ENCODE results near the gene CLECL1.
"Not testable (repeated sequence)": the region's sequence is repeated elsewhere in the genome, so short reads cannot be mapped to it uniquely, and the experiment has no call there.

CLECL1 gene

DNA sequence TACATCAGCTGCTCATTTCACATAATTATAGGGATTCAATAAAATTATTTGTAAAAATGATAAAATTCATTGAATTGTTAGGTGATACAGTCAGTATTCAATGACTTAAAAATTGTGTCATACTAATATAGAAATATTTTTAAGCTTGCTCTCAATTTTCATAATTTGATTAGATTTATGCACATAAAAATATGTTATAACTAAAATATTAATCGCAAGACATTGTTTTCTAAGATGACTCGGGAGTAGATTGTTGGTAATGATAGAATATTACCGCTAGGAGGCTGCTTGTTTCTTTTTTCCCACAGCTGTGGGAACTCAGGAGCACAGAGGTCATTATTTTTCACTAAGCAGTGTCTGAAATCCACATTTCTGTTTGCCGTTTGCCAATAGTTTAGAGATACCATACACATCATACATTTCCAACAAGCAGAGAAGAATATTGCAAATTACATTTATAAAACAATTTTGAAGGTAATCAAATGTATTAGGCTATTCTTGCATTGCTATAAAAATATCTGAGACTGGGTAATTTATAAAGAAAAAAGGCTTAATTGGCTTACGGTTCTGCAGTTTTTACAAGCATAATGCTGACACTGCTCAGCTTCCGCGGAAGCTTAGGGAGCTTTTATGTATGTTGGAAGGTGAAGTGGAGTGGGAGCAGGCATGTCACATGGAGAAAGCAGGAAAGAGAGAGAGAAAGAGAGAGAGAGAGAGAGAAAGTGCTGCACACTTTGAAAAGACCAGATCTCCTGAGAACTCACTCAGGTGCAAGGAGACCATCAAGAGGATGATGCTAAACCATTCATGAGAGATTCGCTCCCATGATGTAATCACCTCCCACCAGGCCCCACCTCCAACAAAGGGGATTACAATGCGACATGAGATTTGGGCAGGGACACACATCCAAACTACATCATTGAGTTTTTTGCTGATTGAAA, 18.6 kb upstream of the CLECL1 start:
- DNase-seq, result peak; percentile 38

DNA sequence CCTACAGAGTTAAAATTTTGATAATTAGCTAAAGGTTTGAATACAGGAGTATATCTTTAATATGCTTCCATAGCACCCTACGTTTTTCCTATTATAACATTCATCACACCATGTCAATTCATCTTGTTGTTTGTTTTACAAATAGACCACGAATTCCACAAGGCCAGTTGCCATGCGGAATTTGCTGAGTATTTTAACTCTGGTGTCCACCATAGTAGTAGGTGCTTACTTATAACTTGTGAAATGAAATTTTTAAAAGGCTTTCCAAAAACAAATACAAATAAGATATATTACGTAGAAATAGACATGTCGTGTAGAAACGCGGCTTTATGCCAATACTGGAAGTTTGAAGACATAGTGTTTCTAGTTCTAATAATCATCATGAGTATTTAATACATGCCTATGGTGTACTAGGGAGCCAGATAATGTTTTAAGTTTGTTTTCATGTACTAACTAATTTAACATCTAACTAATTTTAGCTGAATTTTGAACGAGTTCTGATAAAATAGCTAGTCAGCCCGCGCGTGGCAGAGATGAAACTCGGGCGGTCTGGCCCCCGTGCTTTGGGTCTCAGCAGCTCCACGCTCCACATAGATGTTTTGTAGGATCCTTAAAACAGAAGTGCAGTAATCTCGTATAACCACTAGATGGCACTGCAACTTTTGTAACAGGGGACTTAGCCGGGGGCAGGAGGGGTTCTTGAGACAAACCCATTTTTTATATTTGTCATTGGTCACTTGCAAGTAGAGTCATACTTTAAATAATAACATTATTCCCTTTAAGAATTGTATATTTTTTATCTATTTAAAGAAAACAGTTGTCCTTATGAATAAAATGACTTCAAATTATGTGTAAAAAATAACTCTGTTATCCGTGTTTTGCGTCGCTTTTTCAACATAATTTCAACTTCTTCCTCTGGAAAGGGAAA, 17.6 kb upstream of the CLECL1 start:
- peak; percentile 64 for DNase-seq

DNA sequence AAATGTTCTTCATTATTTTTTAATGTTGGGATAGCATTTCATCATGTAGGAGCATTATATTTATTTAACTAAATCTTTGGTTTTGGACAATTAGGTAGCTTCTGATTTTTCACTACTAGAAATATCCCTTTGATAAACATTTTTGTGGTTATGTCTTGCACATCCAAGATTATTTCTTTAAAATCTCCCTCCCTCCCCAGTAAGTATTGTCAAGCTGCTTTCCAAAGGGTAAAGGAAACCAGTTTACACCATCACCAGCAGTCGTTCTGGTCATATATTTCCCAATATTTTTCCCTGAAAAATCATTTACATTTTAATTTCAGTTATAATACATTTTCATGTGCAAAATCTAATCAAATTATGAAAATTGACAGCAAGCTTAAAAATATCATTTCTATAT, 16.7 kb upstream of the CLECL1 start:
- DNase-seq, result no peak

DNA sequence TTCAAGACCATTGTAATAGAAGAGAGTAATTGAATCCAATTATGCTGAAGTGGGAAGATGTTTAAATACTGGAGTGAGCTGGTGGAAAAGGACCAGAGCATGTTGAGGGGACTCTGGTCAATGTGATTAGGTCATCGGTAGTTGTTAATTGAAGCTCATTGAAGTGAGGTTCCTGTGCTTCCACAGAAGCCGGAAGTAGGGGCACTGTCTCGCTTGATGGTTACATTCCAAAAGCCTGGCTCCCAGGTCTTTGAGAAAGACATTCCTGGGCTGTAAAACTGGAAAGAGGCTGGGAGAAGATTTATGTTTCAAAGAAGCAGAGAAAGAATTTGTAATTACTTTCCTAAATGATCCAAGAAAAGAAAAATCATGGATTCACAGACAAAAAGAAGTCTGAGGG, 12.3 kb upstream of the CLECL1 start:
- no peak for DNase-seq

DNA sequence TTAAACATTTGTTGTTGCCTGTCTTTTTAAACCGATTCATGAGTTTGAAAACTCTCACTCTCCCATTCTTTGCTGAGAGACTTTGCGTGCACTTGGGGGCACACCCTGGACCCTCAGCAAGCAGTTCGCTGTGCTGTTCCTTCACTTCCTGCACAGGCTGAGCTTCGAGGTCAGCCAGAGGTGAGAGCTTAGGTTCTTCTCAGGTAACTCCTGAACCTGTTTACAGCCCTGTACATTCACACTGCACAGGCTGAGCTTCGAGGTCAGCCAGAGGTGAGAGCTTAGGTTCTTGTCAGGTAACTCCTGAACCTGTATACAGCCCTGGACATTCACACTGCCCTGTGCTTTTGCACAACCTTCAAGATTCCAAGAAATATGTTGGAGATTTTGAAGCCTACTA, 9.8 kb upstream of the CLECL1 start:
- DNase-seq, result no peak

- no peak for DNase-seq
Measured at GRCh38 chr12:9741726-9742125, 8.8 kb upstream of the CLECL1 start.

DNA sequence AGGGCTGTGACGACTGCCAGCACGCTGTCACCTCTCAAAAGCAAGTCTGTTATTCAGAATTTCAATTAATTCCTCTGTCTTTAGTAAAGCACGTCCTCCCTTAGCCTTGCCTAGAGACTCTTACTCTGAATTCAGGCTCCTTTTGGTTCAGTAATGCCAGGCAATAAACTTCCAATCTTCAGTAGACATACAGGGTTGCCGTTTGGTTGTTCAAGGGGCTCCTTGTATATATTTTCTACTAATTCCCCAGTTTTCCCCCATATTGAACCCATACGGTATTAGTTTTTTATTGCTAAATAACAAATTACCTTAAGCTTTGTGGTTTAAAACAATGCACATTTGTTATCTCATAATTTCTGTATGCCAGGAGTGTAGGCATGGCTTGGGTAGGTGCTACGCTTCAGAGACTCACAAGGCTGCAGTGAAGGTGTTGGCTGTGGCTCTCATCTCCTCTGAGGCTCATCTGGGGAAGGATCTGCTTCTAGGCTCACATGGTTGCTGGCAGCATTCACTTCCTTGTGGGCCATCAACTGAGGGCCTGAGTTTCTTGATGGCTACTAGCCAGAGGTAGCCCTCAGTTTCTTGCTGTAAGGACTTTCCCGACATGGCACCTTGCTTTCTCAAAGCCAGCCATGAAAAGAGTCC, 7.3 kb upstream of the CLECL1 start:
- no peak for DNase-seq

DNA sequence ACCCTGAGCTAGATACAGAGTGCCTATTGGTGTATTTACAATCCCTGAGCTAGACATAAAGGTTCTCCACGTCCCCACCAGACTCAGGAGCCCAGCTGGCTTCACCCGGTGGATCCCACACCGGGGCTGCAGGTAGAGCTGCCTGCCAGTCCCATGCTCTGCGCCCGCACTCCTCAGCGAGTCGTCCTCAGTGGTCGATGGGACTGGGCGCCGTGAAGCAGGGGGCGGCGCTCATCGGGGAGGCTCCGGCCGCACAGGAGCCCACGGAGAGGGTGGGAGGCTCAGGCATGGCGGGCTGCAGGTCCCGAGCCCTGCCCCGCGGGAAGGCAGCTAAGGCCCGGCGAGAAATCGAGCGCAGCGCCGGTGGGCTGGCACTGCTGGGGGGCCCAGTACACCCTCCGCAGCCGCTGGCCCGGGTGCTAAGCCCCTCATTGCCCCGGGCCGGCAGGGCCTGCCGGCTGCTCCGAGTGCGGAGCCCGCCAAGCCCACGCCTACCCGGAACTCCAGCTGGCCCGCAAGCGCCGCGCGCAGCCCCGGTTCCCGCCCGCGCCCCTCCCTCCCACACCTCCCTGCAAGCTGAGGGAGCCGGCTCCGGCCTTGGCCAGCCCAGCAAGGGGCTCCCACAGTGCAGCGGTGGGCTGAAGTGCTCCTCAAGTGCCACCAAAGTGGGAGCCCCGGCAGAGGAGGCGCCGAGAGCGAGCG, 6.7 kb upstream of the CLECL1 start:
- not testable (repeated sequence) for DNase-seq

DNA sequence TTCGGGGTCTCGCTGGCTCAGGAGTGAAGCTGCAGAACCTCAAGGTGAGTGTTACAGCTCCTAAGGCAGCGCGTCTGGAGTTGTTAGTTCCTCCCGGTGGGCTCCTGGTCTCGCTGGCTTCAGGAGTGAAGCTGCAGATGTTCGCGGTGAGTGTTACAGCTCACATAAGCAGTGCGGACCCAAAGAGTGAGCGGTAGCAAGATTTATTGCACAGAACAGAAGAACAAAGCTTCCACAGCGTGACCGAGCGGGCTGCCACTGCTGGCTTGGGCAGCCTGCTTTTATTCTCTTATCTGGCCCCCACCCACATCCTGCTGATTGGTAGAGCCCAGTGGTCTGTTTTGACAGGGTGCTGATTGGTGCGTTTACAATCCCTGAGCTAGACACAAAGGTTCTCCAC, 6.0 kb upstream of the CLECL1 start:
- not testable (repeated sequence) for DNase-seq

DNA sequence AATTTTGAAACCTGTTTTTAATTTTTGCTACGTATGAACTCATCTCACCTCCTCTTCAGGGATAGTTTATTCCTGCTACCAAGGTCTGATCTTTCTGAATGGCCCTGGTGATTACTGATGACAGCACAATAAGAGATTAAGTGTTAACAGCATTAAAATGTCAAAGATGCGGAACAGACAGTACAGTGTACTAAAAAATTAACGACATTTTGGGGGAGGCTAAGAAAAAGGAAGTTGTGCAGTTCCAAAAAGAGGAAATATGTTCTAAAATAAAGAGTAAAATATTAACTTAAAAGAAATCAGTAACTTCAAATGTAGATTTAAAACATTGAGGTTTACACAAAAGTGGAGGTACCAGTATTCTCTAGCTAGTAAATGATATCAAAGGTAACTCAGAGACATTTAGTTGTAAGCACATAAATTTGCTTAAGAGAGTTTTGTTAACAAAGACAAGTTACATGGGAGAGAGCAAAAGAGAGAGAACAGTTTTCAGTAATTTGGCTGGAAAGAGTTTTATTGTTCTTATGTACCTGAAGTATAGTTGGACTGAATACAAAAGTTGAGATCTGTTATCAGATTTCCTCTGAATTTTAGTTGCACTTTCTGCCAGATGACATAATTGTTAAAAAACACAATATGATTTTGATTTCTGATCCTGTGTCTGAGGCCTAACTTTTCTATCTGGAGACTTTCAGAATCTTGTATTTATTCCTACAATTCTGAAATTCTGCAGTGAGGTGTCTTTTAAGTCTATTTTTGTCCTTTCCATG, 4.2 kb upstream of the CLECL1 start:
- DNase-seq, result no peak

DNA sequence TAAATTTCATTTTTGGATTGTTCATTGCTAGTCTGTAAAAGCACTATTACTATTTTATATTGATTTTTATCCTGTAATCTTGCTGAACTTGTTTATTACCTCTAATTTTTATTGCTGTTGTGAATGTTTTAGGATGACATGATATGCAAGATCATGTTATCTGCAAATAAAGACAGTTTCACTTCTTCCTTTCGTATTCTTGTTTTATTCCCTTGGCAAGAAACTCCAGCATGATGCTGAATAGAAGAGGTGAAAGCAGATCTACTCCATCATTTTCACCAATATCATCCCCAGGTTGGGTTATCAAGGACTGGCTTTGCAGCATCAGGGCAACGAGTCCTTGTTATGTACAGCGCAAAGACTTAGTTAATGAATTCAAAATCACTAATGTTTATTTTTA, 2.7 kb upstream of the CLECL1 start:
- DNase-seq, result no peak

DNA sequence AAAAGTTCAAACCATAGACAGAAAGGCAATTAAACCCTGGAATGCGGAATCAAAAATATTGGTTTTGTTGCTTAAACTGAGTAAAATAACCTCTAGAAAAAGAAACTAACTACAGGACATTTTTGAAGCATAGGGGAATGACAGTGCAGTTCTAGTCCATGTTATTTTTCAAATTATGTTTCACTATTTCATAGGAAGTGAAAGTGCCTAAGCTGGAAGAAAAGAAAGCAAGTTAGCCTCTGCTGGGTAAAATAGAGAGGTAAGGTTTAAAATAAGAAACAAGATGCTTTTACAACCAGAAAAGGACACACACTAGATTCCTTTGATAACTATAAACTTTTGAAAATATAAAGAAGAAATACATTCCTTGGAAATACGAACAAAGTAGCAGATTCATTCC, 1.1 kb downstream of the CLECL1 start:
- DNase-seq, result no peak

GRCh38 chr12:9731393-9731792, 1.5 kb downstream of the CLECL1 start:
- DNase-seq, result no peak

GRCh38 chr12:9730591-9730990, 2.3 kb downstream of the CLECL1 start:
- DNase-seq, result no peak

DNA sequence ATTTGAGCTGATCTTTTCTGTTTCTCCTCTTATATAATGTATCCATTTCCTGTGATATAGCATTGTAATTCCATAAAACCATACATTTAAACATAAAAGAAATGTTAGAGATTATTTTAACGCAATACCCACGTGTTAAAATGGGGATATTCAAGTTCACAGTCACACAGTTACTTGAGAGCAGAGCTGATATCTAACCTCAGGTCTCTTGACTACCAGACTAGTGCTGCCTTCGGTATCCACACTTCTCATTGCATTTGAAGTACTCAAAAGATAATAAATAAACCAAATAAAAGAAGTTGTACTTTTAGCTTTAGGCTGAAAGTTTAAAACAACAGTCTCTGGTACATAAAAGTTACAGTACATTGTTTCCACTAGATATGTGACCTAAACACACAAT, 2.9 kb downstream of the CLECL1 start:
- DNase-seq, result no peak

DNA sequence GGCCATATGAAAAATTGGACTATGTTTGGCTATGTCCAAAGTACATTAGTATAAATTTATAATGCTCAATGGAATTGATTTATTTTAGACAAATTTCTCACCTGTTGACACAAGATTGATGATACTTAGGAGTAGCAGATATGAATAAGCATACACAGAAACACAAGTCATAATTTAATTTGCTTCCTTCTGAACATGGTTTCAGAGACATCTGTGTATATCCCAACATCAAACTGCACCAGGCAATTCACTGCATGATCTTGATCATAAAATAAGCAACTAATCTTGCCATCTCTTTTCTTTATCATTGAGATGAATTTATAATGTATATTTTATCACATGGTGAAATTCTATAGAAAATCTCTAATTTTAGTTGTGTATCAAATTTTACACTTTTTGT, 3.8 kb downstream of the CLECL1 start:
- no peak for DNase-seq

- DNase-seq, result no peak
Measured at GRCh38 chr12:9727813-9728212, 5.1 kb downstream of the CLECL1 start.

DNA sequence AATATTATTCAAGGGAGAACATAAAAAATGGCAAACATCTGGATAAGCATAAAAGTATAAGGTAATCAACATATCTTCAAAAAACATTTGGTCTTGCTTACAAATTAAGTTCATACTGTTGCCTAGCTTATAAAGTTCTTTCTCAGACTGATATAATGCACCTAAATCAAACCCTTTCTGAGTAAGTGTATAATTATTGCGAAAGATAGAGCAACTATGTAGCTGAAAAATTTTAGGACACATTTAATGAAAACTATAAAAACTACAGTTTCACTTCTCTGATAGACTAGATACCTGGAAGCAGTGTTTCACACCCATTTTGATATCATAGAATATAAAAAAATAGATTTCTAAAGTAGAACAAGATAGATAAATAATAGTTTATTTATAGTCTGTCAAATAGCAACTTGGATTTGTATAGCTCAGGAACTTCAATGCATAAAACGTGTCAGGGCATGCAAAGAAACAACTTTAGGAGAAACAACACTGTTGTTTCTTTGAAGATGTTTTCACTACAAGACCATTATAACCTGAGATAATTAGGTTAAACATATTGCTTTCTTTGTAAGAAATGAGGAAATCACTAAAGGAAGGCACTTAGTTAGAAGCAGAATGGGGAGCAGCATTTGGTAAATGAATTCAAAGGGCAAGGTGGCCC, 7.6 kb downstream of the CLECL1 start:
- no peak for DNase-seq

- no peak for DNase-seq
Measured at GRCh38 chr12:9724023-9724422, 8.9 kb downstream of the CLECL1 start.

DNA sequence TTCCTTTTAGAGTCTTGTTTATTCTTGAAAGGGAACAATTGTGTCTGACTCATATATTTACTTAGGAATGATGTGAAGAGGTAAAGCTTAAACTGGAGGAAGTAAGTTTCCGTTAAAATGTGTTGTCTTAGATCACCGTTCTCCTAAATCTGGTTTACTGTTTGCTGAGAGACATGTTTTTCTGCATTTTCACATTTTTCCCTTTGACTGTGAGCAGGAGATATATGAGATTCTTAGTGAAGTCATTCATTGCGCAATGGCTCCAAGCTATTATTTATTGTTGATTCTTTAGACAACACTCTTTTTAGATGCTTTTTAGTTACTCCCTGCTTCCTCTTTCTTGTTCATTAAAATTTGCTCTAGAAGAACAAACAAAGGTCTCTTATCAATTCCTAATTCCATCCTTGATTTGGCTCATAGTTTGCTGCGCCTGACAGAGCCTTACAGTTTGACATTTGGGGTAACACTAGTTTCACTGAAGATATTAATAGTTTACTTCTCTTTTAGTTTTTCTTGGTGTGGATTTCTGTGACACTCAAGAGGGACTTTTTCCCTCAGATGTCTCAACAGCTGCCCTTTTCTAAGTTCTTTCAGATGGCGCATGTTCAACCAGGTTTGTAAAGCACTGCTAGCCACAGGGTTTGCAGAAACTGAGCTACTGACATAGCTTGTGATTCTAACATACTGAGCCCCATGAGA, 11.4 kb downstream of the CLECL1 start:
- DNase-seq, result no peak

DNA sequence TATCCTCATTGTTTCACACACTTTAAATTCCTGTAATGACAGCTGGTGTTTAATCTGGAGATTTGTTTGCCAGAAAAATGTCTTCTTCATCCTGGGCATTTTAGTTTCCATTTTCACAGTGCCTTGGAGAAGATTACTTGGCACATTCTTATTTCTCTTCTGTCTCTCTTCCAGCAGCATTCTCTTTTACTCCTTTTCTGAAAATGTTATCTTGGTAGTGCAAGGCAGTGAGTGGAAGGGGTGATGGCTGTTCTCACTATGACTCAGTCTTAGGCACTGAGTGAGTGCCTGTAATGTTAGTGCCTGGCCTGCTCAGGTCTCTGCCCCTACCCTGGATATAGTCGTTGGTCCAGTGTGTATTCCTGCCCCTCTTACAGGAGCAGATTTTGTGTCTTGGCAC, 13.1 kb downstream of the CLECL1 start:
- DNase-seq, result no peak

Measured in NCI-H1092 treated with DMSO at 0.1 percent for 48 hours (cell line).